GM21423 (cell line): ENCODE data around the gene TMEM229B.

ENCODE experiments used
- ATAC-seq: cut with Tn5 transposase; IDR thresholded peaks from one replicate; pipeline ENCODE4 v1.9.1; 2021; ENCODE audit warnings: mild to moderate bottlenecking, moderate library complexity; ENCODE audit not compliant: unreplicated experiment

Gene TMEM229B

GRCh38 chr14:67490196-67490595 lies 1.7 kb upstream of the TMEM229B start:
- no peak for ATAC-seq

- ATAC-seq, result no peak
Measured at GRCh38 chr14:67487332-67487731, 1.2 kb downstream of the TMEM229B start.

- ATAC-seq, result no peak
Measured at GRCh38 chr14:67486890-67487289, 1.6 kb downstream of the TMEM229B start.

DNA sequence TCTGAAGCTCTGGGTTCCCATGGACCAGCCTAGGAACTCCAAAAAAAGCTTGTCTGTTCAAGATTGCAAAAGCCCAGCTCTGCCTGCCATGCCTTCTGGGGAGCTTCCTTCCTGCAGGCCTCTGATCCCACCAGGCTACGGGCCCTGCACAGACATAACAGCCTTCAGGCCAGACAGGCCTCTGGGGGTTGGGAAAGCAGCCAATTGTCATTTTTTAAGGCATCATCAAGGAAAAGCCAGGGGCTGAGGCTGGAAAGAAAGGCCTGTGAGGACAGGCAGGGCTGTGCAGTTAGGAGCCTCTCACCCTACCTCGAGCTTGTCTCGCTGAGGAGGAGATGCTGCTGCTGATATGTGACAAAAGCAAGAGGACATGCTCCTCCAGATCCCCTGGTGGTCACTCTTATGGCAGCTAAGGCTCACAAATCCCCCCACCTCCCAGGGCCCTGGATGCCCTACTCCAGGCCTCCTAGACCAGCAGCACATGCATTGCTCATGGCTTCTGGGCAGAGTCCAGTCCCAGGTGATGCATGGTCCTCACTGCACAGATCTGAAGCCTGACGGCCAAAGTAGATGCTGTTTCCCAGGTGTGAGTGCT lies 2.9 kb downstream of the TMEM229B start:
- ATAC-seq, result no peak

GRCh38 chr14:67483579-67484285 lies 4.8 kb downstream of the TMEM229B start:
- ATAC-seq, result no peak

- no peak for ATAC-seq
Measured at GRCh38 chr14:67482231-67483164, 6.0 kb downstream of the TMEM229B start.

- no peak for ATAC-seq
Measured at GRCh38 chr14:67480011-67480410, 8.5 kb downstream of the TMEM229B start.

DNA sequence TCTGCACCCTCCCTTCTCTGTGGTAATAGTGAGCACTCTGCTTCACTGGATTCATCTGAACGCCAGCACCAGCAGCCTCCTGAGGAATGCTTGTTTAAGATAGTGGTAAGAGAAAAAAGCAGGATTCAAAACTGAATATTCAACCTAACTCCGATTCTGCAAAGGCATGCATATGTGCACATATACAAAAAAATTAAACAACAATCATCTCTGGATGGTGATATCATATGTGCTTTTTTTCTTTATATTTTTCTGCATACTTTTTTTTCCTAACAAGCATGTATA lies 9.8 kb downstream of the TMEM229B start:
- no peak for ATAC-seq

GRCh38 chr14:67477926-67478799 lies 10.4 kb downstream of the TMEM229B start:
- no peak for ATAC-seq

DNA sequence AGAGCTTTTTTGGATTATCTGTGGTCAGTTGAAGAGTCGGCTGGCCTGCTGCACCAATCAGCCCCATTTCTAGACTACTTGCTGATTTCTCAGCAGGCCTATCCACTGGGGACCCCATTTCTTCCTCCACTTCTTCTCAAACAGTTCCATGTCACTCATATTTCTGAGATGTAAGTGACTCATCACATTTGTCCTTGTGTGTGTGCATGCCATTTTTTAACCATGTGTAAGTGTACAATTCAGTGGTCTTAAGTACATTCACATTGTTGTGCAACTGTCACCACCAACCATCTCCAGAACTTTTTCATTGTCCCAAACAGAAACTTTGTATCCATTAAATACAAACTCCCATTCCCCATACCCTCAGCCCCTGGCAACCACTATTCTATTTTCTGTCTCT lies 14.2 kb downstream of the TMEM229B start:
- no peak for ATAC-seq

DNA sequence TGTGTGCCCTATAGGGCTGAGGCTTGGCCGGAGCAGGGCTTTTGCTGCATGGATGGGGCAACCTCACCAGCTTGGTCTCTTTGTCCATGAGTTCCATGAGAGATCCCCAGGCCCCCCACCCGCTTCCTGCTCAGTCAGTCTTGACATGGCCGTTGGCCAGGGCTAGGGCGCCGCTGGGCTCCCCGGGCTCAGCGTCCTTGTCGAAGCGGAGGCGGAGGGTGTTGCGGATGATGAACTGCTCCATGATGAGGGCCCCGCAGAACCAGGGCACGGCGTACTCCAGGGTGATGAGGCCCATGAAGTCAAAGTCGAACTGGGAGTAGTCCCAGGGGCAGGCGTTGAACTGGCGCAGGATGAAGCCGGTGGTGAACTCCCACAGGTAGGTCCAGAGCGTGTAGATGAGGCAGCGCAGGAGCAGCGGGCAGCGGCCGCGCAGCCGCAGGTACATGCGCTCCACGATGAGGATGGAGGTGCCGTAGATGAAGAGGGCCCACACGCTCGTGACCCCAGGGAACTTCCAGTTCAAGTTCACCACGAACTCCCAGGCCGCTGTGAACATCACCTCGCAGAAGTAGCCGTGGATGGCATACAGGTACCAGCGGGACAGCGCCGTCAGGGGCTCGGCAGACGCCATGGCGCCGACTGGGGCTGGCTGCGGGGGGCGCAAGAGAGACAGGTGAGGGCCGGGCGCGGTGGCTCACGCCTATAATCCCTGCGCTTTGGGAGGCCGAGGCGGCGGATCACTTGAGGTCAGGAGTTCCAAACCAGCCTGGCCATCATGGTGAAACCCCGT lies 15.0 kb downstream of the TMEM229B start:
- ATAC-seq, result no peak

DNA sequence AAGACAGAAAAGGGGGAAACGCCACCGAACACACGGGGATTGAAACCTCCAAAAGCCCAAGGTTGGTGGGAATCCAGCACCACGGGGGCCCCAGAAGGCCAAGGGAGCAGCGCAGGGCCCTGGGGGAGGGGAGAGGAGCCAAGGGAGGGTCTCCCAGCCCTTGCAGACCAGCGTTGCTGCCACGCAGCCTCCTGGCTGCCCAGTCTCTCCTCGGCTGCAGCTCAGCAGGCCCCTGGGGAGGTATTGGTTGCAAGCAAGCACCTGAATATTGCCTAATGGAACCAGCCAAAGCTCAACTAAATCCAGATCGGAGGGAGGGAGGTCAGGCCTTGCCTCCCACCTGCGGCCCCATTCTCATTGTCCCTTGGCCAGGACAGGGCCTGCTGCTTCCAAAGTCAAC lies 15.8 kb downstream of the TMEM229B start:
- ATAC-seq, result no peak

DNA sequence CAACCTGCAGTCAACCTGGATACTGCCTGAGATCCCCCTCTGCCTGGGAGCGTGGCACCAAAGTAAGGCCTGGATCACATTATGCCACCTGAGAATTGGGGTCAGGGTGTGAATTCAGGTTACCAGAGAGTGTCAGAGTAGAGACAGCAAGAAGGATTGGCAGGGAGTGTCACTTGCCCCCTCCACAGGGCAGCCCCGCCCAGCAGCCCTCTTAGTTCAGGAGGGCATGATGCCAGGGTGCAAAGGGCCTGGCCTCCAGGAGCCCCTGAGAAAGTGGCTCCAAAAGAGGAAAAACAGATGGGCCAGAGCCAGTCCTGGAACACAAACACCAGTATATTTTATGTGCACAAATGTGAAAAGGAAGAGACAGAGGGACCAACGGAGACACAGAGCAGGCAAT lies 18.6 kb downstream of the TMEM229B start:
- ATAC-seq, result no peak

GRCh38 chr14:67468378-67468730 lies 20.2 kb downstream of the TMEM229B start:
- no peak for ATAC-seq

DNA sequence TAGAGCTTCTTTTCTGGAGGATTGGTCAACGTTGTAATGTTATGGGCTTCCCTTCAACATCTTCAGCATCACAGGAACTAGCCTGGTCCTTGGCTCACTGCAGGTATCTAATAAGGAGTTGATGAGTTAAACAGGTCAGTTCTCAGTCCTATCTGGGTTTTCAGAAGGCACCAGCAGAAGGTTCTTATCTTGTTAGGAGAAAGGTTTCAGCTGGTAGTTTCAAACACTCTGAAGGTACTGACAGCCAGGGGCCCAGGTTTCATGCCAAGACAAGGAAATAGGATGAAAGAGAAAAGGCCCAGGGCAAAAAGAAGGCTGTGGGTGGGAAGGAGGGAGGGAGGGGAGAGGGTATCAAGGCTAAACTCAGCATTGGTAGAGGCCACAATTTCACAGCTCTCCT lies 21.4 kb downstream of the TMEM229B start:
- ATAC-seq, result no peak

DNA sequence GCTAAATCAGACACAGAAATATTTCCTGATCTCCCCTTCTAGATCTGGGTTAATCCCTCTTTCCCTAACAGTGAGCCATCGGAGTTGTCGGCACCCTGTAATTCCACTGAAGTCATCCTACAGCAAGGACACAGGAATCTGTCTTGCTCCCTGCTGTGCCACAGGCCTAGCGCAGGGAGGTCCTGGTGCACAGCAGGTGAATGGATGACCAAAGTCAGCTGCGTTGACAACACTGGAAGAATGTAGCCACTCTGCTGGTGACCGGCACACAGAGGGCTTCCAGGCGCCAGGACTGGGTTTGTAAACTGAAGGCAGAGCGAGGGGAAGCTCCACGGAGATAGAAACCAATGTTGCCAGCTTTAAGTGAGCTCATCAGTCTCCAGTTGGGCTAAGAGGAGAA lies 23.6 kb downstream of the TMEM229B start:
- no peak for ATAC-seq

DNA sequence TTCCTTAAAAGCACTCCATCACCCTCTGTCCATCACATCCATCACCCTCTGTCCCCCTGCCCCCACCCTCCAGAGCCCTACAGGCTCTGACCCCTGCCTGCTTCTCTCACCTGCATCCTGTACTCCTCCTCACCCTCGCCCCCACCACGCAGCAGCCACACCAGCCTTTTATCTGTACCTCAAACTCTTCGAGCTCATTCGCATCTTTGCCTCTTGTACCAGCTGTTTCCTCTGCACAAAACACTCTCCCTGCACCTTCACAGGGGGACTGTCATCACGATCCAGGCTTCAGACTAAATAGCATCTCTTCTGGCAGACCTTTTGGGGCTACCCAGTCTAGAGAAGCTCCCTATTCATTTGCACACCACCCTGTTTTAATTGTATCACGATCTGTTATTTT lies 24.1 kb downstream of the TMEM229B start:
- no peak for ATAC-seq

GRCh38 chr14:67463900-67464299 lies 24.6 kb downstream of the TMEM229B start:
- no peak for ATAC-seq

- ATAC-seq, result no peak
Measured at GRCh38 chr14:67461996-67462395, 26.5 kb downstream of the TMEM229B start.

- ATAC-seq, result no peak
Measured at GRCh38 chr14:67461341-67461985, 27.1 kb downstream of the TMEM229B start.
